Neuron (in vitro differentiated cells): ENCODE results near the gene UBA6.

Experiments used
- H2AFZ ChIP-seq: one replicate; pipeline ENCODE4 v1.6.1; 2013; ENCODE audit warnings: low read depth, mild to moderate bottlenecking, inconsistent platforms, low read length, moderate library complexity
- H3K27me3 ChIP-seq: one replicate; pipeline ENCODE4 v1.6.1; 2013; ENCODE audit warnings: low read length; ENCODE audit not compliant: insufficient read depth
- H3K36me3 ChIP-seq: one replicate; pipeline ENCODE4 v1.6.1; 2013; ENCODE audit warnings: low read length; ENCODE audit not compliant: insufficient read depth
- H3K4me1 ChIP-seq: one replicate; pipeline ENCODE4 v1.6.1; 2013; ENCODE audit warnings: low read length; ENCODE audit not compliant: insufficient read depth
- H3K4me3 ChIP-seq: 2 replicates; pipeline ENCODE4 v1.5.1; 2013; ENCODE audit warnings: mild to moderate bottlenecking, low read length, moderate library complexity
- H3K9me3 ChIP-seq: one replicate; pipeline ENCODE4 v1.6.1; 2013; ENCODE audit warnings: low read length

UBA6 gene

GRCh38 chr4:67576059-67576466, 124.9 kb downstream of the UBA6 start:
- no peaks in the 10 kb centered on the region for H3K9me3 ChIP-seq
- no peaks in the 10 kb centered on the region for H3K4me1 ChIP-seq
- H3K4me3 ChIP-seq, result no peak overlapping the region
- H3K36me3 ChIP-seq, result no peaks in the 10 kb centered on the region
- no peaks in the 10 kb centered on the region for H3K27me3 ChIP-seq
- H2AFZ ChIP-seq, result no peak overlapping the region

- H3K27me3 ChIP-seq, result no peaks in the 10 kb centered on the region
- no peak overlapping the region for H2AFZ ChIP-seq
- no peaks in the 10 kb centered on the region for H3K4me1 ChIP-seq
- no peaks in the 10 kb centered on the region for H3K36me3 ChIP-seq
- no peaks in the 10 kb centered on the region for H3K9me3 ChIP-seq
- H3K4me3 ChIP-seq, result no peak overlapping the region
These were observed 125.5 kb downstream of the UBA6 start for GRCh38 chr4:67575232-67576058.

- no peaks in the 10 kb centered on the region for H3K27me3 ChIP-seq
- H3K36me3 ChIP-seq, result no peaks in the 10 kb centered on the region
- H3K4me3 ChIP-seq, result no peak overlapping the region
- H3K4me1 ChIP-seq, result no peaks in the 10 kb centered on the region
- no peaks in the 10 kb centered on the region for H3K9me3 ChIP-seq
- H2AFZ ChIP-seq, result no peak overlapping the region
These were observed 127.8 kb downstream of the UBA6 start for GRCh38 chr4:67573193-67573592.

GRCh38 chr4:67571975-67572374, 129.0 kb downstream of the UBA6 start:
- no peak overlapping the region for H3K4me3 ChIP-seq
- H3K36me3 ChIP-seq, result no peaks in the 10 kb centered on the region
- H2AFZ ChIP-seq, result no peak overlapping the region
- no peaks in the 10 kb centered on the region for H3K9me3 ChIP-seq
- H3K27me3 ChIP-seq, result no peaks in the 10 kb centered on the region
- H3K4me1 ChIP-seq, result no peaks in the 10 kb centered on the region

GRCh38 chr4:67570537-67570936, 130.4 kb downstream of the UBA6 start:
- Histone ChIP-seq H3K4me1 (no peaks in the 10 kb centered on the region), H3K9me3 (no peaks in the 10 kb centered on the region), H3K36me3 (no peaks in the 10 kb centered on the region), H2AFZ (no peak overlapping the region), H3K27me3 (no peaks in the 10 kb centered on the region), H3K4me3 (no peak overlapping the region)

- H3K27me3 ChIP-seq, result no peaks in the 10 kb centered on the region
- no peaks in the 10 kb centered on the region for H3K4me1 ChIP-seq
- H3K36me3 ChIP-seq, result no peaks in the 10 kb centered on the region
- H3K4me3 ChIP-seq, result no peak overlapping the region
- H2AFZ ChIP-seq, result no peak overlapping the region
- no peaks in the 10 kb centered on the region for H3K9me3 ChIP-seq
These were observed 132.1 kb downstream of the UBA6 start for GRCh38 chr4:67568820-67569219.

GRCh38 chr4:67566335-67566734, 134.6 kb downstream of the UBA6 start:
- H3K9me3 ChIP-seq, result no peaks in the 10 kb centered on the region
- no peaks in the 10 kb centered on the region for H3K4me1 ChIP-seq
- no peak overlapping the region for H3K4me3 ChIP-seq
- no peaks in the 10 kb centered on the region for H3K36me3 ChIP-seq
- H3K27me3 ChIP-seq, result no peaks in the 10 kb centered on the region
- H2AFZ ChIP-seq, result no peak overlapping the region

GRCh38 chr4:67565284-67565683, 135.7 kb downstream of the UBA6 start:
- no peak overlapping the region for H3K4me3 ChIP-seq
- no peaks in the 10 kb centered on the region for H3K36me3 ChIP-seq
- H2AFZ ChIP-seq, result no peak overlapping the region
- no peaks in the 10 kb centered on the region for H3K27me3 ChIP-seq
- no peaks in the 10 kb centered on the region for H3K4me1 ChIP-seq
- H3K9me3 ChIP-seq, result no peaks in the 10 kb centered on the region
